Erythroblast (primary cell): Measurements from ENCODE around the gene INTS1.

Source experiments
- GATA1 ChIP-seq: IDR thresholded peaks from 2 replicates; pipeline ENCODE4 v1.6.1; 2011; ENCODE audit warnings: low read depth, mild to moderate bottlenecking, control low read depth, low read length, moderate library complexity
- POLR2A ChIP-seq: IDR thresholded peaks from 2 replicates; pipeline ENCODE4 v1.6.1; 2011; ENCODE audit warnings: mild to moderate bottlenecking, low read length

GRCh38 chr7:1494447-1494846 lies 9.7 kb downstream of the INTS1 start:
- TF ChIP-seq POLR2A (no peak), GATA1 (no peak)
